Astrocyte (in vitro differentiated cells and primary cell): ENCODE data around the gene USP13. TPM values are rescaled to one million over a fixed set of nuclear protein-coding genes. Genes with fewer than 3 reads are reported as not detected.

Source experiments
- DNase-seq: peaks from one replicate; pipeline ENCODE4 v3.0.0-alpha.2; 2010; ENCODE audit warnings: low read depth
- FAIRE-seq: peaks from 2 replicates; lab custom pipeline; 2011; peaks lifted over from hg19 to GRCh38; lab: Jason Lieb, UNC
- H2AFZ ChIP-seq: 2 replicates; pipeline ENCODE4 v1.6.0; 2012; ENCODE audit warnings: low read depth, low read length, inconsistent platforms
- H3K27ac ChIP-seq: 2 replicates; pipeline ENCODE4 v1.5.1; 2011; ENCODE audit warnings: low read depth, low read length, inconsistent platforms
- H3K27me3 ChIP-seq: 2 replicates; pipeline ENCODE4 v1.6.0; 2011; ENCODE audit warnings: low read length, inconsistent platforms; ENCODE audit not compliant: insufficient read depth
- H3K36me3 ChIP-seq: 2 replicates; pipeline ENCODE4 v1.5.1; 2011; ENCODE audit warnings: low read length, inconsistent platforms; ENCODE audit not compliant: insufficient read depth
- H3K4me1 ChIP-seq: 2 replicates; pipeline ENCODE4 v1.5.1; 2011; ENCODE audit warnings: low read length, inconsistent platforms; ENCODE audit not compliant: insufficient read depth
- H3K4me2 ChIP-seq: 2 replicates; pipeline ENCODE4 v1.6.0; 2012; ENCODE audit warnings: low read length, inconsistent platforms
- H3K4me3 ChIP-seq: 2 replicates; pipeline ENCODE4 v1.5.1; 2011; ENCODE audit warnings: low read depth, mild to moderate bottlenecking, low read length, inconsistent platforms; ENCODE audit not compliant: insufficient read depth
- H3K79me2 ChIP-seq: 2 replicates; pipeline ENCODE4 v1.6.0; 2012; ENCODE audit warnings: mild to moderate bottlenecking, low read length, inconsistent platforms; ENCODE audit not compliant: insufficient read depth
- H3K9ac ChIP-seq: 2 replicates; pipeline ENCODE4 v1.6.0; 2012; ENCODE audit warnings: mild to moderate bottlenecking, low read length, inconsistent platforms
- H3K9me3 ChIP-seq: 2 replicates; pipeline ENCODE4 v1.5.1; 2012; ENCODE audit warnings: low read depth, mild to moderate bottlenecking, low read length, inconsistent platforms; ENCODE audit not compliant: insufficient read depth
- H4K20me1 ChIP-seq: 2 replicates; pipeline ENCODE4 v1.6.0; 2012; ENCODE audit warnings: low read length, inconsistent platforms; ENCODE audit not compliant: insufficient read depth
- H3K27ac Mint-ChIP-seq: one replicate; pipeline ENCODE4 v1.8.0; 2021; ENCODE audit warnings: mild to moderate bottlenecking, mixed read lengths; ENCODE audit not compliant: unreplicated experiment
- H3K27me3 Mint-ChIP-seq: one replicate; pipeline ENCODE4 v1.8.0; 2021; ENCODE audit warnings: low read depth, mixed read lengths; ENCODE audit not compliant: unreplicated experiment
- H3K36me3 Mint-ChIP-seq: one replicate; pipeline ENCODE4 v1.8.0; 2021; ENCODE audit warnings: low read depth, mixed read lengths; ENCODE audit not compliant: unreplicated experiment
- H3K4me1 Mint-ChIP-seq: one replicate; pipeline ENCODE4 v1.8.0; 2021; ENCODE audit warnings: low read depth, mixed read lengths; ENCODE audit not compliant: unreplicated experiment
- H3K4me3 Mint-ChIP-seq: one replicate; pipeline ENCODE4 v1.8.0; 2021; ENCODE audit warnings: mild to moderate bottlenecking, moderate library complexity, mixed read lengths; ENCODE audit not compliant: unreplicated experiment
- H3K9me3 Mint-ChIP-seq: one replicate; pipeline ENCODE4 v1.8.0; 2021; ENCODE audit warnings: mild to moderate bottlenecking, mixed read lengths; ENCODE audit not compliant: unreplicated experiment
- EZH2 ChIP-seq: IDR thresholded peaks from 2 replicates; pipeline ENCODE4 v1.6.1; 2012; ENCODE audit warnings: mild to moderate bottlenecking, low read length, inconsistent platforms; ENCODE audit not compliant: insufficient read depth
- total RNA-seq: library from RNA; stranded (reverse); gene quantifications from 2 replicates; pipeline ENCODE4 v1.2.1, GENCODE V29; 2021
- TF ChIP-seq, protein P1 (sequence below): IDR thresholded peaks from 2 replicates; pipeline ENCODE4 v1.5.1; 2011; ENCODE audit warnings: low read depth, mild to moderate bottlenecking, inconsistent platforms, low read length, moderate library complexity; ENCODE audit not compliant: insufficient read depth

The USP13 gene
- total RNA-seq, 1 donor from 2014 or later: 7.4 TPM

DNA sequence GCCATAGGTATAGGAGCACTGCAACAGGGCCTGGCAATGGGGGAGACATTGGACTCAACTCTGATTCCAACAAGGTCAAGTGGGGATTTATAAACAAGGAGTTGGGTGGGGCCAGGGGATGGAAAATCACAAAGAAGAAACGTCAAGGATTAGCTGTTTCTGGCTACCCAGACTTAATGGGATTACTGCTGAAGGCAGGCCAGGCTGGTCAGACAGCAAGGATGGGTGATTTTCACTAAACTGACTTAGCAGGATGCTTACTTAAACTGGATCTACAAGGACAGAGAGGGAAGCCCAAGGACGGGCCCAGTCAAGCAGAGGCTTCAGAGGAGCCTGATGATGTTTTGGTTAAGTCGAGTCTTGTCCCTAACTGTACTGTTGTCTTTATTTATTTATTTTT lies 76.2 kb downstream of the USP13 start:
- Histone ChIP-seq H3K4me1 (no peaks in the 10 kb centered on the region), H3K9ac (no peak overlapping the region), H4K20me1 (no peaks in the 10 kb centered on the region), H3K79me2 (no peaks in the 10 kb centered on the region), H3K9me3 (no peaks in the 10 kb centered on the region), H3K36me3 (peaks cover 11% of the 10 kb centered on the region), H3K4me3 (no peak overlapping the region), H2AFZ (no peak overlapping the region), H3K27me3 (no peaks in the 10 kb centered on the region), H3K4me2 (no peak overlapping the region), H3K27ac (no peak overlapping the region)
- Mint-ChIP-seq H3K4me3 (no peak overlapping the region), H3K9me3 (no peaks in the 10 kb centered on the region), H3K27me3 (no peaks in the 10 kb centered on the region), H3K36me3 (peaks cover 23% of the 10 kb centered on the region), H3K27ac (no peak overlapping the region), H3K4me1 (no peaks in the 10 kb centered on the region)
- FAIRE-seq (no peak), DNase-seq (no peak)
- TF ChIP-seq, protein P1, sequence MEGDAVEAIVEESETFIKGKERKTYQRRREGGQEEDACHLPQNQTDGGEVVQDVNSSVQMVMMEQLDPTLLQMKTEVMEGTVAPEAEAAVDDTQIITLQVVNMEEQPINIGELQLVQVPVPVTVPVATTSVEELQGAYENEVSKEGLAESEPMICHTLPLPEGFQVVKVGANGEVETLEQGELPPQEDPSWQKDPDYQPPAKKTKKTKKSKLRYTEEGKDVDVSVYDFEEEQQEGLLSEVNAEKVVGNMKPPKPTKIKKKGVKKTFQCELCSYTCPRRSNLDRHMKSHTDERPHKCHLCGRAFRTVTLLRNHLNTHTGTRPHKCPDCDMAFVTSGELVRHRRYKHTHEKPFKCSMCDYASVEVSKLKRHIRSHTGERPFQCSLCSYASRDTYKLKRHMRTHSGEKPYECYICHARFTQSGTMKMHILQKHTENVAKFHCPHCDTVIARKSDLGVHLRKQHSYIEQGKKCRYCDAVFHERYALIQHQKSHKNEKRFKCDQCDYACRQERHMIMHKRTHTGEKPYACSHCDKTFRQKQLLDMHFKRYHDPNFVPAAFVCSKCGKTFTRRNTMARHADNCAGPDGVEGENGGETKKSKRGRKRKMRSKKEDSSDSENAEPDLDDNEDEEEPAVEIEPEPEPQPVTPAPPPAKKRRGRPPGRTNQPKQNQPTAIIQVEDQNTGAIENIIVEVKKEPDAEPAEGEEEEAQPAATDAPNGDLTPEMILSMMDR: no peak
- TF ChIP-seq EZH2: no peak

DNA sequence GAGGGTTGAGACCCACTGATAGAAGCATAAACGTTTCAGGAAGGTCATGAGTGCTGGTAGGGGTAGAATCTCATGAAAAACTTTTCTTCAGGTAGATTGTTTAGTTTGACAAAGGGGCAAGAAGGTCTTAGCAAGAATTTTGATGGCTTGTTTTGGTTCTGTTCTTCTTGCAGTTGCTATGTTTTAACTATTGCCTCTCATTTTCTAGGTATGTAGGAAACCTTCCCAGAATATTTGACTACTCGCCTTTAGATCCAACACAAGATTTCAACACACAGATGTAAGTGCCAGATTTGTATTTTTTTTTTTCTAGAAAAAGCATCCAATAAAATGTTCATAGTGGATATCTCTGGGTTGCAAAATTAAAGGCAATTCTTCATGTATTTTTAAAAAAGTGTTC lies 77.1 kb downstream of the USP13 start:
- Mint-ChIP-seq H3K9me3 (no peaks in the 10 kb centered on the region), H3K4me1 (peaks cover 5% of the 10 kb centered on the region), H3K27ac (no peak overlapping the region), H3K27me3 (no peaks in the 10 kb centered on the region), H3K36me3 (peaks cover 23% of the 10 kb centered on the region), H3K4me3 (no peak overlapping the region)
- Histone ChIP-seq H2AFZ (no peak overlapping the region), H3K4me2 (no peak overlapping the region), H3K36me3 (peaks cover 11% of the 10 kb centered on the region), H3K27ac (no peak overlapping the region), H3K79me2 (no peaks in the 10 kb centered on the region), H3K4me1 (no peaks in the 10 kb centered on the region), H3K4me3 (no peak overlapping the region), H3K9me3 (no peaks in the 10 kb centered on the region), H3K9ac (no peak overlapping the region), H3K27me3 (no peaks in the 10 kb centered on the region), H4K20me1 (no peaks in the 10 kb centered on the region)
- FAIRE-seq (no peak), DNase-seq (no peak)
- TF ChIP-seq EZH2: no peak
- TF ChIP-seq, protein P1: no peak

DNA sequence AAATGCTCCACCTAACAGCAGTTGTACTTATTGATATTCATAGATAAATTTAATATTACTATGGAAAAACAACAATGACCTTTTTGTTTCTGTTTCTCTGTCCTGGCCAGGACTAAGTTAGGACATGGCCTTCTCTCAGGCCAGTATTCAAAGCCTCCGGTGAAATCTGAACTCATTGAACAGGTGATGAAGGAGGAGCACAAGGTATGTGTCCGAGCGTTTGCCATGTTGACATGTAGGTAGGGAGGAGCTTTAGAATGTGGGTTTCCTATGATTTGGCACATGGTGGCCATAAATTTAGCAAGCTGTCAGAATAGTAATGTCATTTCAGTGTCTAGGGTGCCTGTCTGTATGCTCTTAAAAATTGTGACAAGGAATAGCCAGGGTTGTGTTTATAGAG lies 77.7 kb downstream of the USP13 start:
- Histone ChIP-seq H3K36me3 (peaks cover 11% of the 10 kb centered on the region), H3K27me3 (no peaks in the 10 kb centered on the region), H3K9me3 (no peaks in the 10 kb centered on the region), H2AFZ (no peak overlapping the region), H4K20me1 (no peaks in the 10 kb centered on the region), H3K9ac (no peak overlapping the region), H3K27ac (no peak overlapping the region), H3K79me2 (no peaks in the 10 kb centered on the region), H3K4me1 (no peaks in the 10 kb centered on the region), H3K4me2 (no peak overlapping the region), H3K4me3 (no peak overlapping the region)
- Mint-ChIP-seq H3K27me3 (no peaks in the 10 kb centered on the region), H3K4me1 (peaks cover 7% of the 10 kb centered on the region), H3K4me3 (no peak overlapping the region), H3K36me3 (peaks cover 23% of the 10 kb centered on the region), H3K9me3 (no peaks in the 10 kb centered on the region), H3K27ac (no peak overlapping the region)
- DNase-seq (no peak), FAIRE-seq (no peak)
- no peak for TF ChIP-seq EZH2
- TF ChIP-seq, protein P1: no peak
